Fibroblast of skin of left quadriceps (primary cell): Measurements from ENCODE around the gene CLDN2.
"Not testable (repeated sequence)": the region's sequence is repeated elsewhere in the genome, so short reads cannot be mapped to it uniquely, and the experiment has no call there.

ENCODE experiments used
- DNase-seq, 2 experiments: peaks; one replicate each; pipeline ENCODE4 v3.0.0-alpha.2; 2013; ENCODE audit warnings: low read depth in 2 of 2

The CLDN2 gene

GRCh38 chrX:106959901-106960300 is 39.7 kb downstream of the CLDN2 start:
- no peak for DNase-seq

GRCh38 chrX:106963111-106963510 is 42.9 kb downstream of the CLDN2 start:
- DNase-seq = no peak

DNA sequence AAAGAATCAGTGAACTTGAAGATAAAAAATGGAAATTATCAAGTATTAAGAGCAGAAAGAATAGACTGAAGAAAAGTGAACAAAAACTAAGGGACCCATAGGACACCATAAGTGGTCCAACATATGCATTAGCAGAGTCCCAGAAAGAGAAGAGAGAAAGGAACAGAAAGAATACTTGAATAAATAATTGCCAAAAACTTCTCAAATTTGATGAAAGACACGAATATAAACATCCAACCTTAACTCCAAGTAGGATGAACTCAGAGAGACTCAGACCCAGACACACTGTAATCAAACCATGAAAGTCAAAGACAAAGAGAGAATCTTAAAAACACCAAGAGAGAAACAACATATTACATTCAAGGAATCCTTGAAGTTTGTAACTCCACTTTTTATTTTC is 44.1 kb downstream of the CLDN2 start:
- DNase-seq = no peak

- DNase-seq = not testable (repeated sequence)
Measured at GRCh38 chrX:106966547-106966946, 46.3 kb downstream of the CLDN2 start.

- no peak for DNase-seq
Measured at GRCh38 chrX:106972896-106973295, 52.7 kb downstream of the CLDN2 start.

DNA sequence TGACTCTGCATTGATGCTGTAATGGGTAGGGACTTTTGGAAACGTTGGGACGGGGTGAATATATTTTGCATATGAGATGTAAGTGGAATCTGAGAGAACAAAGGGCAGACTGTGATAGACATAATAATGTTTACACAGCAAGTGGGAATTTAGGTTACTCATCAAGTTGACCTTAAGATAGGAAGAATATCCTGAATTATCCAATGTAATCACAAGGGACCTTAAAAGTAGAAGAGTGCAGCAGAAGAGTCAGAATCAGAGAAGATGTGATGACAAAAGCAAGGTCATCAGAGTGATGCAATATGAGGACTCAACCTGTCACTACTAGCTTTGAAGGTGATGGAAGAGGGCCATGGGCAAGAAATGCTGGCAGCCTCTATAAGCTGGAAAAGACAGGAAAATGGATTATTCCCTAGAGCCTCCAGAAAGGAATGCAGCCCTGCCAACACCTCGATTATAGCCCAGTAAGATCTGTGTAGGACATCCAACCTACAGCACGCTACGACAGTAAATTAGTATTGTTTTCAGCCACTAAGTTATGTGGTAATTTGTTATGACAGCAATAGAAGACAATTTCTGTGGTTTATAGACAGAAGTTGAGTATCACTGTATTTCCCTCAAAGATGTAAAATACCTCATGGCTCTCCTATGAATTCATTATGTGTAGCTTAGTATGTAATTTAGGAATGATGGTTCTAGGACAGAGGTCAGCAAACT is 53.4 kb downstream of the CLDN2 start:
- no peak for DNase-seq

- no peak for DNase-seq
Measured at GRCh38 chrX:106976416-106976815, 56.2 kb downstream of the CLDN2 start.
